GM12865 (cell line): ENCODE measurements around the gene USP37.

ENCODE experiments used
- DNase-seq: peaks from one replicate; pipeline ENCODE4 v3.0.0; 2010; ENCODE audit warnings: low read depth
- H3K4me3 ChIP-seq: 2 replicates; pipeline ENCODE4 v1.5.1; 2011; ENCODE audit warnings: mild to moderate bottlenecking, low read depth, low read length, control low read depth
- CTCF ChIP-seq: IDR thresholded peaks from 2 replicates; pipeline ENCODE4 v1.5.1; 2011; ENCODE audit warnings: low read length, control low read depth, low read depth, inconsistent platforms; ENCODE audit not compliant: insufficient read depth; ENCODE audit errors: missing control alignments

Gene USP37

GRCh38 chr2:218400930-218401881 lies 166.9 kb downstream of the USP37 start:
- no peak for DNase-seq
- H3K4me3 ChIP-seq, result peak overlapping the region; percentile 90
- no peak for TF ChIP-seq CTCF
